ENCODE data around the gene HES4.

HES4 gene

GRCh38 chr1:961132-961669, 38.7 kb downstream of the HES4 start:
- no peaks in the 10 kb centered on the region for H4K20me1 ChIP-seq (ENCODE audit: insufficient read depth, low read length)

GRCh38 chr1:960363-961131, 39.4 kb downstream of the HES4 start, which contains the start of gene KLHL17:
Gene KLHL17 (plus strand): TSS chr1:960584. CDS start chr1:960694, 110 bp downstream.
- peak; percentile 76 for DNase-seq
- Histone ChIP-seq H3F3A (ENCODE audit: insufficient read depth, low read length) (no peaks in the 10 kb centered on the region), H3K9ac (ENCODE audit: low read length) (peak within 1 kb of the TSS; percentile 50; the same call in 1 of the 2 replicates), H3K79me2 (ENCODE audit: low read length) (peaks cover 30% of the 10 kb centered on the region), H3K27me3 (replicated peaks; ENCODE audit: insufficient read depth, low read length) (no peaks in the 10 kb centered on the region), H3K9me2 (replicated peaks; ENCODE audit: insufficient read depth, low read length) (no peaks in the 10 kb centered on the region), H3K36me3 (replicated peaks; ENCODE audit: insufficient read depth, low read length) (no peaks in the 10 kb centered on the region), H3K9me3 (replicated peaks; ENCODE audit: insufficient read depth, low read length) (no peaks in the 10 kb centered on the region), H3K4me1 (ENCODE audit: low read length) (0 out of 2 replicates have a peak, but pooled peaks cover 6% of the 10 kb centered on the region), H4K20me1 (ENCODE audit: insufficient read depth, low read length) (no peaks in the 10 kb centered on the region), H3K4me3 (ENCODE audit: low read length) (peak within 1 kb of the TSS; percentile 63), H2AFZ (ENCODE audit: low read length) (peak within 1 kb of the TSS; percentile 85), H3K4me2 (ENCODE audit: low read depth, low read length) (peak within 1 kb of the TSS; percentile 74; the same call in 1 of the 2 replicates), H3K27ac (ENCODE audit: low read length) (no peak within 1 kb of the TSS)
- TF ChIP-seq CTCF (IDR thresholded peaks at IDR 0.05; ENCODE audit: low read length) (no peak), EZH2phosphoT487 (IDR thresholded peaks at IDR 0.05; ENCODE audit: low read length) (no peak), EZH2 (optimal IDR thresholded peaks at IDR 0.05; ENCODE audit: low read depth, low read length) (no peak)

More at GRCh38 chr1:961132-961669, 38.7 kb downstream of the HES4 start:
- Histone ChIP-seq H3K27ac (ENCODE audit: low read length) (no peak overlapping the region), H3K36me3 (replicated peaks; ENCODE audit: insufficient read depth, low read length) (no peaks in the 10 kb centered on the region), H3K79me2 (ENCODE audit: low read length) (peaks cover 27% of the 10 kb centered on the region), H3F3A (ENCODE audit: insufficient read depth, low read length) (no peaks in the 10 kb centered on the region), H2AFZ (ENCODE audit: low read length) (no peak overlapping the region), H3K9me3 (replicated peaks; ENCODE audit: insufficient read depth, low read length) (no peaks in the 10 kb centered on the region), H3K4me1 (ENCODE audit: low read length) (peaks cover 13% of the 10 kb centered on the region), H3K9ac (ENCODE audit: low read length) (no peak overlapping the region), H3K9me2 (replicated peaks; ENCODE audit: insufficient read depth, low read length) (no peaks in the 10 kb centered on the region), H3K27me3 (replicated peaks; ENCODE audit: insufficient read depth, low read length) (no peaks in the 10 kb centered on the region), H3K4me3 (ENCODE audit: low read length) (peak overlapping the region; percentile 63; the same call in 1 of the 2 replicates), H3K4me2 (ENCODE audit: low read depth, low read length) (peak overlapping the region; percentile 50; the same call in 1 of the 2 replicates)
- no peak for DNase-seq
- TF ChIP-seq EZH2 (optimal IDR thresholded peaks at IDR 0.05; ENCODE audit: low read depth, low read length) = no peak
- no peak for TF ChIP-seq EZH2phosphoT487 (IDR thresholded peaks at IDR 0.05; ENCODE audit: low read length)
- no peak for TF ChIP-seq CTCF (IDR thresholded peaks at IDR 0.05; ENCODE audit: low read length)

- no peak for DNase-seq
- peak overlapping the region; percentile 50; the same call in 1 of the 2 replicates for H3K9ac ChIP-seq (ENCODE audit: low read length)
- no peak overlapping the region for H3K27ac ChIP-seq (ENCODE audit: low read length)
- H3K36me3 ChIP-seq (replicated peaks; ENCODE audit: insufficient read depth, low read length) = no peaks in the 10 kb centered on the region
- no peaks in the 10 kb centered on the region for H3F3A ChIP-seq (ENCODE audit: insufficient read depth, low read length)
- no peaks in the 10 kb centered on the region for H3K9me2 ChIP-seq (replicated peaks; ENCODE audit: insufficient read depth, low read length)
- H2AFZ ChIP-seq (ENCODE audit: low read length) = peak overlapping the region; percentile 85
- H4K20me1 ChIP-seq (ENCODE audit: insufficient read depth, low read length) = no peaks in the 10 kb centered on the region
- no peaks in the 10 kb centered on the region for H3K27me3 ChIP-seq (replicated peaks; ENCODE audit: insufficient read depth, low read length)
- peak overlapping the region; percentile 74; the same call in 1 of the 2 replicates for H3K4me2 ChIP-seq (ENCODE audit: low read depth, low read length)
- peaks cover 37% of the 10 kb centered on the region for H3K79me2 ChIP-seq (ENCODE audit: low read length)
- 0 out of 2 replicates have a peak, but pooled peaks cover 6% of the 10 kb centered on the region for H3K4me1 ChIP-seq (ENCODE audit: low read length)
- peak overlapping the region; percentile 53 for H3K4me3 ChIP-seq (ENCODE audit: low read length)
- H3K9me3 ChIP-seq (replicated peaks; ENCODE audit: insufficient read depth, low read length) = no peaks in the 10 kb centered on the region
- TF ChIP-seq CTCF (IDR thresholded peaks at IDR 0.05; ENCODE audit: low read length) (no peak), EZH2phosphoT487 (IDR thresholded peaks at IDR 0.05; ENCODE audit: low read length) (no peak), EZH2 (optimal IDR thresholded peaks at IDR 0.05; ENCODE audit: low read depth, low read length) (no peak)
Measured at GRCh38 chr1:959731-960362, 40.0 kb downstream of the HES4 start.

Measured in MM.1S (cell line).